RPMI7951 (cell line): ENCODE results near the gene UCK2. TPM values are rescaled to one million over a fixed set of nuclear protein-coding genes. Genes with fewer than 3 reads are reported as not detected.
A peak's percentile ranks its signal among the peaks of the same experiment; 100 is the strongest.

ENCODE experiments used
- DNase-seq: peaks from one replicate; pipeline ENCODE4 v3.0.0-alpha.2; 2012; ENCODE audit warnings: low read depth
- total RNA-seq: library from RNA; depleted of rRNA; stranded (reverse); fragments of >200 nt; shearing (Covaris generic); gene quantifications from 2 replicates; pipeline ENCODE4 v1.2.3, GENCODE V29; 2014

Gene UCK2
- total RNA-seq, 1 experiment from 2014 or later: 106 TPM

DNA sequence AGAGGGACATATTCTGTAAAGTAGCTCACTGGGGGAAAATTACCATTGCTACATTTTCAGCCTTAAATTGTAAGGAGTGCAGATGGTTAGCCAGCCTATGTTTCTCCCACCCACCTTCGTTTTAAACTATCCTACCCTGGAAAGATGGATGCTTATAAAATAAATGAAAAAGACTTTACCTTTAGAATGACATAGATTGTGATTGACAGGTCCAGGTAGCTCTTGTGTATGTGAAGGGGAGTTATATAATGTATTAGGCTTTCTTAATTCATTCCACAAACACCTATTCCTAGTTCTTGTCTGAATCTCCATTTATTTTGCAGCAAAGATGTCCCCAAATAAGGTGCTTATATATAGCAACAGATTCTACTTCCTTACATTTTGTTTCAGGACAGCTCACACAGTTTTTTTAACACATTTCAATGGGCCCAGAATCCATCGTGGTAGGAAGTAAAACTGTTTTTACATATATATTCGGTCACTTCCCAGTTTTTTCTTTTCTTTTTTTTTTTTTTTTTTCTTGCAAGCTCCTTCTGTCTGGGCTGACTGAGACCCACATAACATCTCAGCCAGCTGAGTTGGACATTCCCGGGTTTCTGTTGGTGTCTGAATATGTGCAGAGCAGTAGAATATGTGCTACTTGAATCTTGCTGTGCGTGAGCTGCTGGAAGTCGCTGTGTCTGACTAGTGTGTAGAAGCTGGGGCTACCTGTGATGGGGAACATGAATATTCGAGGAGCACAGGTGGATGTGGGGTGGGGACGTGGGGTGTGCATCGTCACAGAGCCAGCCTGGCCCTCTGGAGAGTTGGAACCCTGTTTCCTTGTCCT is 27.8 kb downstream of the UCK2 start:
- DNase-seq: no peak

DNA sequence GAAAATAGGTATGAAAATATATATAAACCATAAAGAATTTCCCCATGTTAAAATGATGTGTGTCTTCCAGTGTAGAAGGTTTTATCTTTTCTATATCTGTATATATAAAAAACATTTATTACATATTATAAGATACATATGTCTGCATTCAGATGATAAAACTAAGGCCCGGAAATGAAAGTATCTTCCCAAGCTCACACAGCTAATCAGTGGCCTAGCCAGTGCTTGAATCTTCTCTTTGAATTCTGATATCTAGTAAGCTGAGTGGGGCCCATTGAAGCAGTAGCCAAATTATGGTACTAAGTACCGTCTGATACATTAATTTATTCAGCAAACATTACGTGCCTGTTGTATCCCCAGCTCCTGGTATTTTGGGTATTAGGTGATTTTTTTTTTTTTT is 28.6 kb downstream of the UCK2 start:
- DNase-seq: no peak

DNA sequence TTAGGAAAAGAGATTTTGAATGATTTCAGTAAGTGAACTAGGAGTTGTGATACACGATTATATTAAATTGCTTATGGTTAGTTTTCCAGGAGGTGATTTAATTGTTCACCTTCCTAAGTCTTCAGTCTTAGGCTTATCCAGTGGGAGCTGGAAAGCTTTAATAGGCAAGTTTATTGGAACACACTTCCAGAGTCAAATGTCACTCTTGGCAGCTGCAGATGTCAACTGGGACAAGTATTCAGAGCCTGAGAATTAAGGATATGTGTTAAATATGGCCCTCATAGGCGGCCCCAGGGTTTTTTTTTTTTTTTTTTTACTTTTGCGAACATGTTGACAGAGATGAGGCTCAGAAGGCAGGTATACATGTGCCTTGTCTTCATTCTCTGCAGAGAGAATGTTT is 29.2 kb downstream of the UCK2 start:
- no peak for DNase-seq

DNA sequence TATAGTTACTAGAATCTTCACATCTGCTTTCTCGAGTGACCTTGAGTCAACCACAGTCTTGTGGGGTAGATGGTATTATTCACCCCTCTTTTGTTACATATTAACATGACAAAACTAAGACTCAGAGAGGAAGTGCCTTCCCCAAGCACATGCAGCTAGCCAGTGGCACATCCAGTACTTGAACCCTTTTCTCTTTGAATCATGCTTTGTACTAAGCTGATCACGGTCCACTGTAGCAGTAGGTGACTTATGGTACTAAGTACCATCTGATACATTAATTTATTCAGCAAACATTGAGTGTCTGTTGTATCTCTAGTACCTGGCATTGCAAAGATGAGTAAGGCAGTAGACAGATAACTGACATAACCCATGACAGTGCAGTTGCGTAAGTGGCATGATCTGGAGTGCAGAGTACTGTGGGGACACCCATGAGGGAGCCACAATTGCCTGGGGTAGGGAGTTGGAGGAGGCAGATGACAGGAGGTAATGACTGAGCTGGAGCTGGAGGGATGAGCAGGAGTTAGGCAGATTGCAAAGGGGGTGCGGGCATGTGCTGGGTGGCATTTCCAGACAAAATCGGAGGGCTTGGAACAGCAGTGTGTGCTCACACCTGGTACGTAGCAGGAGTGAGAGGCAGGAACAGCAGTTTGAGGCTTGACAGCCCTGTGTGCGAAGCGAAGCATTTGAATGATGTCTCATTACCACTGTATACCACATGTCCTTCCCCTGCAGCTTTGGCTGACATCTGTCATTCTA is 29.8 kb downstream of the UCK2 start:
- DNase-seq: peak; percentile 55

DNA sequence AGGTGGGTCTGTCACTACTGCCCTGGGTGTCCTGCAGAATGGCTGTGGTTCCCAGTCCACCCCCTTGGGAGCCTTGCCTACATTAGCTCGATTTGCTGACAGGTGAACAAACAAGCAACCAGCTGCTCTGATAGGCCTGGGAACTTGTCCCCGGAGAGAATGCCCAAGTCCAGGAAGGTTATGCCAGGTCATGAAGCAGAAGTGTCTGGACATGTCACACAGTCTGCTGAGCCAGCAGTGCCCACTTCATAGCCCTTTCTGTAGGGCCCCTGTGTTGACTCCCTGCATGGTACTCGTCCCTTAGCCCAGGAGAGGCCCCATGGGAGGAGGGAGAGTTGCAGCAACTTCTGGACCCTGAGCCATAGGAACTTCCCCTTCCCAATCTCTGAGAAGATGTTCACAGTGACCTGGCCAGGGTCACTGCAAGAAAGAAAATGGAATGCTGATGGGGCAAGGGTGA is 31.0 kb downstream of the UCK2 start:
- no peak for DNase-seq

DNA sequence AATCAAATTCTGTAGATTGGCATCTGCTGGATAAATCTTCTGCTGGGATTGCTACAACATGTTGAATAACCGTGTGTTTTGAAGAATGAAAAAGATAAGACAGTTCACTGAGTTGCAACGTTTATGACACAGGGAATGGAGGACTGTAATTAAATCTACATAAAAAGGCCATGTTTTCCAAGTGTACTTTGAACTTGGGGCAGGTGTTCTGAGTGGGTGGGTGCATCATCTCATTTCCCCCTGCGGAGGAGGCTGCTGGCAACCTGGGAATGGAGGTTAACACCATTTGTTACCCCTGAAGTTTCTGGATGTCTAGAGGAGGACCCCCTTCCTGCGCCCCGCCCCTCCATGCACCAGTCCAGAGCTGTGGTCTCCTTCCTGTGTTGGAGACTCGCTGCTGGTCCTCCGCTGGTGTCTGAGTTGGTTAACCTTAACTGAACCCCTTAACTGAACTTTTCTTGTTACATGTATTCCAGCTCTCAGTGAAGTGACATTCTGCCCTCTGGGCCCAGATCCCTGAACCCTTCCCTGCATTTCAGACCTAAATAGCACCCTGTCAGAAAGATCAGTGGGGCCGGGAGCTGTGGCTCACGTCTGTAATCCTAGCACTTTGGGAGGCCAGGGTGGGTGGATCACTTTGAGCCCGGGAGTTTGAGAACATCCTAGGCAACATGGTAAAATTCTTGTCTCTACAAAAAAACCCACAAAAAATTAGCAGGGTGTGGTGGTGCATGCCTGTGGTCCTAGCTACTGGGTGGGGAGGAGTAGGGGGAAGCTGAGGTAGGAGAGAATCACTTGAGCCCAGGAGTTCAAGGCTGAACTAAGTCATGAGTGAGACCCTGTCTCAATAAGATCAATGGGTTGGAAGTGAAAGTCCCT is 31.8 kb downstream of the UCK2 start:
- no peak for DNase-seq

DNA sequence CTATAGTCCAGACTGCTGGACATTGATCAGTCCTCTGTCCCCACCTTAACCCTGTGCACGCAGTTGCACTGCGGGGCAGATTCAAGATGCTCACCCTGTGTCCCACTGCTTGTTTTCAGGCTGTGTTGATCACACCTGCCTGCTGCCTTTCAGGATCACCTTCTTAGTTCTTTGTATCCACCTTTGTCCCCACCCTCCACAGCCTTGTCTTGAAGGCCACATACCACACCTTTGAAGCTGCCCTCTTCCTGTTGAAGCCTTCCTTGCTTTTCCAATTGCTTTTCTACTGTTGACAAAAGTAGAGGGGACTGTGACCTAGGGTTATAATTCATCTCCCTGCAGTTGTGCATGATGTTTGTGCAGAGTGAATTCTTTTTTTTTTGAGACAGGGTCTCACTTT is 32.7 kb downstream of the UCK2 start:
- no peak for DNase-seq

DNA sequence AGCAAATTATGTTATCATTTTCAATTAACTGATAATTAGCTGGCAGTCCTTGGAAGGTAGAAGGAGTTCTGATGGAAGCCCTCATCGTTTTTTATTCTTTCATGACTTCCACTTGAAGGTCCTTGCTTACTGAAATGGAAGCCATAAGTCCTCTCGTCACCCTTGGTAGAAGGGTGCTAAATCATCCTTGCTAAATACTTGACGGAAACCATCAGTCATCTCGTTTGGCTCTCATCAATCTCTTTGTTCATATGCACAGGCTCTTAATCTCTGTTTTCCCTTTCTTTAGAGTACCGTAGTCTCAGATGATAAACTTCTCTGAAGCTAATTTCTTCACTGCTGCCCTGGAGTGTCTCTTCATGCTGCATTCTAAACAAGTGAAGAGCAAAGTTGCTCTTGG is 34.5 kb downstream of the UCK2 start:
- no peak for DNase-seq

DNA sequence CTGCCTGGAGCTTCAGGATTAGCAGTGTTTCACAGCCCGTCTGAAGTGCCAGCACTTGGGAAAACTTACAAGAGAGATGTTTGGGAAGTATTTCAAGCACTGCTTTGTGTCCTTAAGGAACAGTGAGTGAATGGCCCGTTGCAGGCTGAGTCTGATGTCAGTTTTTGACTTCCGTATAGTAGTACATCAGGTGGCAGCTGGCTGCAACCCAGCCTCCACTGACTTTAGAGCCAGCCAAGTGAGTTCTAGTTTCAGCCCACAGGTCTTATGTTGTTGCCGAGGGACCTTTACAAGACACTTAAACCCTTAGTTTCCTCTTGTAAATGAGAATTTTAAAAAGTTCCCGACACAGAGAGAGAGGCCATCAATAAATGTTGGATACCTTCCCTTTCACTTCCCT is 35.0 kb downstream of the UCK2 start:
- DNase-seq: no peak

DNA sequence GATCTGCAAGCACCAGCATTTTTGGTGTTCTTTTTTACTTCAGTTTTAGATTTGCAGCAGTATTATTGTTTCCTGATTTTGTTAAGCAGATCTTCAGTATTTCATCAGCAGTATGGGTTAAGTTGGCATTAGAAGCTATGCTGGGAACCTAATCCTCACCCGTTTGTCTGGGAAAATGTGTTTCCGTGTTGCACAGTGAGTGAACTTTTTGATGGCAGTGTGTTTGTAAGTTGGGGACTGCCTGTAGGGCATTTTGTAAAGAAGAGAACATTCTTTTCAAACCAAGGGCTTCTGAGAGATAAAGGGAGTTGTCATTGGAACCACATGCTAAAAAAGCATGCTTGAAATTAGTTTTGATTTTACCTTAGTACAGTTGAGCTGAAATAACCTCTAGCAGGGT is 35.9 kb downstream of the UCK2 start:
- DNase-seq: peak; percentile 63

DNA sequence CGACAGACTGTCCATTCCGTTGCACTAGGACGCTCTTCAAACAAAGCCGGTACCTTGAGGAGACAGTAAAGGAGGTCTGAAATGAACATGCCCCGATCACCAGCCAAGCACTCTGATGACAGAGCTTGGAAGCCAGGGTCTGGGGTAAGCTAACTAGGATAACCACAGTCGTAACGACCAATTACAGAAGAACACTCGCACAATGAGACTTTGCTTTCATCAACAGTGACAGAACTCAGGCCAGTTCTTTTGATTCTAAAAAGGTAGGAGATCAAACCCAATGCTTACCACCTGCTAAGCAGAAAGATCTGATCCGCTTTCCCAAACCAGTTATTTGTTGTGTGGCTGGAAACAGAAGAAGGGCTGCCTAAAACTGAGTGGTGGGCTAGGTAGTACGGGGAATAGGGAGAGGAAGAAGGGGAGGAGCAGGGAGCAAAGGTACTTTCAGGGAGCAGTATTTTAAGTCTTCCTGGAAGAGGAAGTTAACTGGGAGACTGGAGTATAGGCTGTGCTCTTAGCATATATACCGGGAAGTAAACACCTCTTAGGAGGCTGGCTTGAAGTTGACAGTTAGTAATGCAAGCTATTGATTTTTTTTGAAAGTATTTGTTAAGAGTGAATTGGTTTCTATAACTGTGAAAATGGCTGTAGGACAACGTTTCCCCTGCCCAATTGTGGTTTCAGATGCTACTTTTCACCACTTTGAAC is 38.4 kb downstream of the UCK2 start:
- DNase-seq: no peak

DNA sequence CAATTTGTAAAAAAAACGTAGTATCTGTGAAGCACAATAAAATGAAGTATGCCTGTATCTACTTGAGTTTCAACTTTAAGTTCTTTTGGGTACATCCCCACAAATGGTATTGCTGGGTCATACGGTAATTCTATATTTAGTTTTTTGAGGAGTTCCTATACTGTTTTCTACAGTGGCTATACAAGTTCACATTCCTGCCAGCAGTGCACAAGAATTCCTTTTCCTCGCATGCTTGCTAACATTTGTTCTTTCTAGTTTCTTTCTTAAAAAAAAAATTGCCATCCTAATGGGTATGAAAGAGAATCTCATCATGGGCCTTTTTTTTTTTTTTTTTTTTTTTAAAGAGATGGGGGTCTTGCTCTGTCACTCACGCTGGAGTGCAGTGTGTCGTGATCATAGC is 41.9 kb downstream of the UCK2 start:
- peak; percentile 31 for DNase-seq

DNA sequence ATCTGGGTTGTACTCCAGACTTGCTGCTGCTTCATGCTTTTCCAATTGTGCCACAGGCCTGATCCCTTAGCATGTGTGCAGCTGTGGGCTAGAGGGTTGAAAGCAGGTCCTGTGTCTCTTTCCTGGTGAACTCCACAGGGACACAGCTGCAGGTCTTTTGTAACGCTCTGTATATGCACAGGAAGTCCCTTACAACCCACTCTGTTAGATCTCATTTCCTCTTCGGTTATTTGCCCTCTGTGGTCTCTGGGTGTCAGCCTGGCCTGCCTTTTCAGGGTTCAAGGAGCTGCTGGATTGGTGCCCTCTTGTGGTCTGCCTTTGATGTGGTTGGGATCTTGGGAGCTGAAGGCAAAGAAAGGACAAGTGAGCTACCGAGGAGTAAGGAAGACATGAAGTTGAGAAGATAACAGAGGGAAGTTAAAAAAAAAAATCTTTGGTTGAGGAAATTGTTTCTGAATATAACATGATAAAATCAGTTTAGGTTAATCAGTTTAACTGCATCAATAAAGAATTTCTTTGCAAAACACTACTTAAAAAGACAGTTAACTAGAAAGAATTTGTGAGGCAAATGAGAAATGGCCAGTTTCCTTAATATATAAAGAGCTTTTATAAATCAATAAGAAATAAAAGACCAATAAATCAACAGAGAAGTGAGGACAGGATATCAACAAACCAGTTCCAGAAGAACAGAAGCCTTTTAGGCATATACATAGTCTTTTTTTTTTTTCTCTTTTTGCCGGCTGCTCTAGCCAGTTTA is 44.1 kb downstream of the UCK2 start:
- DNase-seq: peak; percentile 99

DNA sequence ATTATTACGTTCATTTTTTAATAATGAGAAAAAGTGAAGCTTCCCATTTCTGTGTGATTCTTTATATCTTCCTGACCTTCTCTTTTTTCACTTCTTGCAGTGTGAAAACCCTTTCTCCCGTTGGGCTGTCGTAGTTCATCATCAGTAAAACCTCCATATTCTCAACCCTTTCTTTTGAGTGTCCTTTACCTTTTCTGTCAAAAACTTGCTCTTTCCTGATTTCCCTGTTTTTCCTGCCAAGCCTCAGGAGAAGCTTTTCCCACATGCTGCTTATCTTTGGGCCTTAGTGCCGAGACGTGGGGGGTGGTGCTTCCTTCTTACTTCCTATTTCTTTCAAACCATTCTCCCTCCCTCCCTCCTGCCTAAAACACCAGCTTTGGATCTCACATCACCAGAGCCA is 46.1 kb downstream of the UCK2 start:
- DNase-seq: no peak

DNA sequence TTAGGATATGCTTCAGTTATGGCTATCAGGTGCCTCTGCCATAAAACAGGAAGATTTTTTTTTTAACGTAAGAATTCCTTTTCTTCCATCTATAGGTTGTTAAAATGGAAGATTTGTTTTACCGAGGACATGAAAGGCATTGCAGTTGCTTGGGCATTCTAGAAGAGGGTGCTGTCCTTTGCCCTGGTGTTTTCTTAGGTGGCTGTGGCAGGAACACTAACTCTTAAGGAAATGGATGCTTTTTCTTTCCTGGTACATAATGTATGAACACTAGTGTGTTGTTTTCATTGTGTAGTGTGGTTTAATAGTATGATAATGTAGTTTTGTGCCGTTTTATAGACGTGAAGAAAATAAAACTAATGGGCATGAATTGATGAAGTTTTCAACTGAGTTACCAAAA is 47.2 kb downstream of the UCK2 start:
- DNase-seq: no peak

DNA sequence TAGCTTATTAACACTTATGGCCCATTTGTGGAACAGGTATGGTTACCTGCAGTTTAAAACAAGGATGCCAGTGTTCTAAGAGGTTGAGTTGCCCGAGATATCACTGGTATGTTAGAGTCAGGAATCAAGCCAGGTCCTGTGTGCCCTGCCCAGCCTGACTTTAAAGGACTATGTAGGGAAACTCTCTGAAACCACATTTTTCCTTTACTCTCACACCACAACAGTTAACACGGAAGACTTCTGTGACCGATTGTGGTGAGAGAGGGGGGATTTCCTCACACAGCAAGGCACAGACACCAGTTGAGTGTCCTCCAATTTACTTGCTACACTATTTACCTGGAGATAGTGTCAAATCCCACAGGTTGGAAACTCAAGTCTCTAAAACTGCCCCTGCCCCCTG is 47.8 kb downstream of the UCK2 start:
- peak; percentile 49 for DNase-seq

DNA sequence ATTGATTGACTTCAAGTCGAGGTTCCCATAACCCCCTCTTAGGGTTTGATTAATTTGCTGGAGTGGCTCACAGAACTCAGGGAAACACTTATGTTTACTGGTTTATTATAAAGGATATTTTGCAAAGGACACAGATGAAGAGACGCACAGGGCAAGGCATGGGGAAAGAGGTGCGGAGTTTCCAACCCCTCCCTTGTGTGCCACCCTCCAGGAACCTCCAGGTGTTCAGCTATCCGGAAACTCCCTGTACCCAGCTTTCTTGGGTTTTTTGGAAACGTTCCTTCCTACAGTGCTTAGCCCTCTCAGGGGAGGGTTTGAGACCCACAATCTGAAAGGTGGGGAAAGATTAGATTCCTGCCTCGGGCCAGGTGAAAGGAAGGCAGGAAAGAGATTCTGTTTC is 48.2 kb downstream of the UCK2 start:
- DNase-seq: no peak

DNA sequence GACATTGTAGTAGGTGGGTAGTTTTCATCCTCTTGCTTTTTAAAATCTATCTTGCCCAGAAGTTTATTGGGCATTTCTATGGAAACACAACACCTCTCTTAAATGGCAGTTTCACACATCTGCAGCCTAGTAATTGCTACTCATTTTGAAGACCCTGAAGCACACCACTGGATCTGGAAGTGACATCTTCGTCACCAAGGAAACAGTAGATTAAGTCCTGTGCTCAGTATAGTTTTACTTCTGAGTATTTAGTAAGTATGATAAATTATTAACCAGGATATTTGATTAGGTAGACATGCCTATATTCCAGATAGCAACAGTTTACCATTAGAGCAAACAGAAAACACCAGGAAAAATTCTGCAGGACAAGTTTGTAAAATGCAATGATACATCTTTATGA is 48.7 kb downstream of the UCK2 start:
- no peak for DNase-seq

DNA sequence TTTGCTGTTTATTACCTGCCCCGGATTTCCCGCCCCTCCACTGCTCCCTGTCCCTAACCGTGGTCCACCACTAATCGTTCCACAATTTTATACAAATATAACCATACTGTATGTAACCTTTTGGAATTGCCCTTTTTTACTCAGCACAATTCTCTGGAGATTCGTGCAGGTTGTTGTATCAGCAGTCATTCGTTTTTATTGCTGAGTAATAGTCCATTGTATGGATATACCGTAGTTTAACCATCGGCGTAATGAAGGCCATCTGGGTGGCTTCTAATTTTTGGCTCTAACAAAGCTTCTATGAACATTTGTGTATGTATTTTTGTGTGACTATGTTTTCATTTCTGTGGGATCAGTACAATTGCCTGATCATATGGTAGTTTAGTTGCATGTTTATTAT is 50.0 kb downstream of the UCK2 start:
- no peak for DNase-seq

DNA sequence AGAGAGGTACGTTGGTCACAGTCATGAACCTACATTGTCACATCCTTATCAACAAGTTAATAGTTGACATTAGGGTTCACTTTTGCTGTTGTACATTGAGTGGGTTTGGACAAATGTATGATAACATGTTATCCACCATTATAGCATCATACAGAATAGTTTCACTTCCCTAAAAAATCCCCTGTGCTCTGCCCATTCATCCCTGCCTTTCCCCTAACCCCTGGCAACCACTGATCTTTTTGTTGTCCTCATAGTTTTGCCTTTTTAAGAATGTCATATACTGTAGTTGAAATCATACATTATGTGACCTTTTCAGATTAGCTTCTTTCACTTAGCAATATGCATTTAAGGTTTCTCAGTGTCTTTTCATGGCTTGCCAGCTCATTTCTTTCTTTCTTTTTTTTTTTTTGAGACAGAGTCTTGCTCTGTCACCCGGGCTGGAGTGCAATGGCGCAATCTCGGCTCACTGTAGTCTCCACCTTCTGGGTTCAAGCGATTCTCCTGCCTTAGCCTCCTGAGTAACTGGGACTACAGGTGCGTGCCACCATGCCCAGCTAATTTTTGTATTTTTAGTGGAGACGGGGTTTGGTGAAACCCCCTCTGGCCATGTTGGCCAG is 50.6 kb downstream of the UCK2 start:
- DNase-seq: no peak
